Activated T-helper 1 cell treated with anti-CD3 and anti-CD28 coated beads, Interleukin-2, amount 50 U/mL, for 16 hours (primary cell): ENCODE data around the gene TNS1.

ENCODE experiments used
- DNase-seq, 2 donors: peaks; one replicate each; pipeline ENCODE4 v3.0.0-alpha.2; 2020; ENCODE audit warnings: low read depth in 1 of 2, low spot score in 1 of 2

The TNS1 gene

DNA sequence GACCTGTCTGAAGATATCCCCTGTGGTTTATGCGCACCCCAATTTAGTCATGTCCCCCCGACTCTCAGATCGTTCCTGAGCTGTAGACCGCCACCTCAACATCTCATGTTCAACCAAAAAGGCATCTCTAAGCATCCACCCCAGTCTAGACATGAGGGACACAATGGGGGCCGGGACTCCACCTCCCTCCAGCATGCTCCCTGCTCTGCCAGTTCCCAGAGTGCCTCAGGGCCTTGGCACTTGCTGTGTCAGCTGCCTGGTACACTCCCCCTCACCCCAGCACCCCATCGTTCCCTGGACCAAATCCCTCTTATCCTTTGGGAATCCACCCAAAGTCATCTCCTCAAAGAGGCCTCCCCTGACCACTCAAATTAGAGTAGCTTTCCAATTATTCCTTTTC is 22.2 kb downstream of the TNS1 start:
- no peak for DNase-seq

DNA sequence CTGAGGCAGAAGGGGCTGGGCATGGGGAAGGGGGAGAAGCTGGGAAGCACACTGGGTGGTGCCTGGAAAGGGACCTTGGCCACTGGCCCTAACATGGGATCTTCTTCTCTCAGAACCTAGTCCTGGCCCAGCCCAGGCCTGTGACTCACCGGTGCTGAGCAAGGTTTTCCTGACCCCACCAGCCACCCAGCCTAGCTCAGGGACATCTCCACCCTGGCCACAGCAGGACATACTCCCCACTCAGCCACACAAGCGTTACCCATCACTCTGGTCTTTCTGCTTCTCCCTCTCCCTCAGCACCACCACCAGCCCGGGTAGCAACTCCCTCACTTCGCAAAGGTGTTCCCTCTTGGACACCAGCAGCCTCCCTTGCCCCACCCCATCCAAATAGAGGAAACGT is 22.8 kb downstream of the TNS1 start:
- no peak for DNase-seq

GRCh38 chr2:217979151-217979811 is 23.5 kb downstream of the TNS1 start:
- DNase-seq = no peak

GRCh38 chr2:217978536-217979150 is 24.2 kb downstream of the TNS1 start:
- DNase-seq = no peak

GRCh38 chr2:217977840-217978535 is 24.8 kb downstream of the TNS1 start:
- DNase-seq = no peak

DNA sequence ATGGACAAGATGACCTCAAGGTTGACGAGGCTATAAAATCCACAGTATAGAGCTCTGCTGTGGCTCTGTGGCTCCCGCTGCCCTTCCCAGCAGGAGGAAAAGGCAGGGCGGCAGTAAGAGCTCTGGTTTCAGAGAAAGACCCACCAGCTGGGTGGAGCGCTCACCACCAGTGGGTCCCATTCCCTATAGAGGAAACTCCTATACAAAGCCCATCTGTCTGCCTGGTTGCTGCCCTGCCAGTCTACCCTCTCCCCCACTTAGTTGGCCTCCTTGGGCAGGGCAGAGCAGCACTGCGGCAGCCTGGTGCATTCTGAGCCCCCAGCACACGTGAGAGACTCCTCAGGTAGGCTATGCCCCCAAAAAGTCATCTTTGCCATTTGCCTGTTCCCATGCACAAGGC is 26.5 kb downstream of the TNS1 start:
- no peak for DNase-seq

DNA sequence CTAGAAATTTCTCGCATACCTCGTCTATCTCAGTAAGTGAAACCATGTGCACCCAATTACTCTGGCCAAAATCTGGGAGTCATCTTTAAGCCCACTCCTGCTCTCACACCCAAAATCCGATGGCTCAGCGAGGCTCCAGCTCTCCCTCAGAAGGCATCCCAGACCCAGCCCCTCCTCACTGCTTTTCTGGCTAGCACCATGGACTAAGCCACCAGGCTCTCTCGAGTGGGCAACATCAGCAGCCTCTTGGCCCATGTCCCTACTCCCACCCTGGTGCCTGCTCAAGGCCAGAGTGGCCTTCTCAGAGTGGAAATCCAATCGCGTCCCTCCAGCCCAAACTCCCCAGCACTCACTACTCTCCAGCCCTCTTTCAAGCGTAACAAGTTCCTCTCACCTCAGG is 27.2 kb downstream of the TNS1 start:
- no peak for DNase-seq

GRCh38 chr2:217974389-217975005 is 28.3 kb downstream of the TNS1 start:
- no peak for DNase-seq

GRCh38 chr2:217973008-217973787 is 29.6 kb downstream of the TNS1 start:
- DNase-seq = no peak

DNA sequence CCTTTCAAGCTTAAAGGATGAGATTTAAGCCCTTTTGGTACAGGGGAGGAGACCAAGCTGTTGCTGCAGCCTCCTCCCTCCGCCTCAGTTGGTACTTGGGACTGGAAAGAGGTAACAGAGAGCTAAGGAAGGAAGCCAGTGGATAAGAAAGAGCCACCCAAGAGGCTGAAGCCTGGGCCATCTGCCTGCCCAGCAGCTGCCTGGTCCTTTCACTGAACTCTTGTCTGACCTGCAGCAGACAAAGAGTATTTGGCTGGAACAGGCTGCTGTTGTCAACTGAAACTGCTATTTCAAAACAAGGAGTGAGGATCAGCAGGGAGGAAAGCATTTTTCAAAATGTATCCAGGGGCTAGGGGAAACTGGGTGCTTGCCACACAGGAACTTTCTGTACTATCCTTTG is 30.3 kb downstream of the TNS1 start:
- DNase-seq = no peak

DNA sequence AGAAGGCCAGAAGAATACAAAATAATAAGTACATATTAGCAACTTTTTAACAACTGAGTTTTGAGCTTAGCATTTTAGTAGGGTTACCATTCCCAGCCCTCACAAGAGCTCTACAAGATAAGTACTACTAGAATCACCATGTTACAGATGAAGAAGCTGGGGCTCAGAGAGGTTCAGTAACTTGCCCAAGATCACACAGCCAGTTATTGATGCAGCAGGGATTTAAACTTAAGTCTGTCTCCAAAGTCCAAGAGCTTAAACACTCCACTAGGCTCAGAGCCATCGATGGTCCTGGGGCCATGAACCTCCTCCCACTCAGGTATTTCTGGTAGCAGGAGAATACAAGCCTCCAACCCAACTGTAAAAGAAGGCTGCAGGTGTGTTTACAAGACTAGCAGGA is 30.8 kb downstream of the TNS1 start:
- no peak for DNase-seq

- no peak for DNase-seq
These were observed 31.6 kb downstream of the TNS1 start for GRCh38 chr2:217971166-217971565.

- no peak for DNase-seq
These were observed 32.6 kb downstream of the TNS1 start for GRCh38 chr2:217970206-217970605.

GRCh38 chr2:217969588-217969987 is 33.2 kb downstream of the TNS1 start:
- DNase-seq = no peak

DNA sequence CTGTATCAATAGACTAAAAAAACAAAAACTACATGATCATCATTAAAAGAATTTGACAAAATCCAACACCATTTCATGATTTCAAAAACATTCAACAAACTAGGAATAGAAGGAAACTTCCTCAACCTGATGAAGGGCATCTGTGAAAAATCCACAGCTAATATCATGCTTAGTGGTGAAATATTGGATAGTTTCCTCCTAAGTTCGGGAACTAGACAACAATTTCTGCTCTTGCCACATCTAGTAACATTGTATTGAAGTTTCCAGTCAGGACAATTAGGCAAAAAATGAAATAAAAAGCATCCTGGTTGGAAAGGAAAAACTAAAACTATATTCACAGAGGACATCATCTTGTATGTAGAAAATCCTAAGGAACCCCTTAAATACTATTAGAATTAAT is 34.8 kb downstream of the TNS1 start:
- DNase-seq = no peak

DNA sequence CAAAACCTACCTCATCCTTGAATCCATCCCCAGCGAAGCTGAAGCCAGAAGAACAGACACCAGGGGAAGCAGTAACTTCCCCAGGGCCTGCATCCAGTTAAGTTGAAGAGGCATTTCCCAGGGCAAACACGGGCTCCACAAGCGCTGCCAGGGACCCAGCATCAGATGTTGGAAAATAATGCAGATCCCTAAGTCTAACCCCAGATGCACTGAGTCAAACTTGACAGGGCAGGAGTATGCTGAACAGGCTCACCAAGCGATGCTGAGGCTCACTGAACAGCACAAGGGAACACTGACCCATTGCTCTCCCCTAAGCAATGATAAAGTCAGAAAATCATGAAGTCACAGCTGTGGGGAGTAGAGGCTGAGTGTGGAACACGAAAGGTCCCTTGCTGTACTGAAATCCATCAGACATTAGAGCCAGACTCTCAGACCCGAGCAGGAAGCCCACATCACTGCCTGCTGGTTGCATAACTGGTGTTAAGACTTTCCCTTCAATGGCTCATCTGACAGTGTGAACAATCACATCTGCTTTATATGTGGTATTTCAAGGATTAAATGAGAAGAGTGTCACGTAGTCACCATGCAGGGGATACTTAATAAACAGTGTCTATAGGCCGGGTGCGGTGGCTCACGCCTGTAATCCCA is 36.2 kb downstream of the TNS1 start:
- DNase-seq = no peak

DNA sequence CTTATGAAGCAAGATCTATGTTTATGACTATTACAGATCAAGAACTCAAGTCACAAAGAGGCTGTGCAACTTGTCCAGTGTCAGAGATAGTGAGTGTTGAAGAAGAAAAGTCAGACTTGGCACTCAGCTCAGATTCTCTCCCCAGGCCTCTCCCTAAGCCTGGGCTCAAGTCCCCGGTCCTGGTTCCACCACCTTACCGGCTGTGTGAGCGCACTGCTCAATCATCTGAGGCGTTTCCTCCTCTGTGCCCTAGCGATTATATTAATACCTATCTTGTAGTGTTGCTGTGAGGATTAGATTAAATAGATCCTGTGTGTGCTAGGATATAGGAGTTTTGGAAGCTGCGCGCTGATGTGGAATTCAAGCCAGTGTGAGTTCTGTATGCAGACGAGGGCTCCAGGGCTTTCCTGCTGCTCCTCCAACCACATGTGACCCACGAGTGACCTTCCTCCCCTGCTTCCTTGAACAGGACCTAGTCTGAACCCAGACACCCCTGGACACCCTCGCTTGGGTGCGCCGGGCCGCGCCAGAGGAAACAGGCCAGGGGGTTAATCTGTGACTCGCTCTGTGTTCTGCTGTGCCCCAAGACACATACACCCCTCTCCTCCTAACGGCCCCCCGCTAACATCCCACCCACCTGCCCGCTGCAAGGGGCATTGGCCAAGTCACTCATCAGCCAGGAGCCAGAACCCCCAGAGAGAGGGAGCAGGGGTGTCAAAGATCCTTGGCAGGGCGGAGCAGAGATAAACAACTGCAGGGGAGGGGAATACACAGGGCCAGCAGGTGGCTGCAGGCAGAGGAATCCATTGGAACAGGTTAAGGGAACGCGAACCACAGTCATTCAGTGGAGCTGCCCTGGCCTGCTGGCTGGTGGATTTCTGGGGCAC is 38.3 kb downstream of the TNS1 start:
- DNase-seq = no peak

DNA sequence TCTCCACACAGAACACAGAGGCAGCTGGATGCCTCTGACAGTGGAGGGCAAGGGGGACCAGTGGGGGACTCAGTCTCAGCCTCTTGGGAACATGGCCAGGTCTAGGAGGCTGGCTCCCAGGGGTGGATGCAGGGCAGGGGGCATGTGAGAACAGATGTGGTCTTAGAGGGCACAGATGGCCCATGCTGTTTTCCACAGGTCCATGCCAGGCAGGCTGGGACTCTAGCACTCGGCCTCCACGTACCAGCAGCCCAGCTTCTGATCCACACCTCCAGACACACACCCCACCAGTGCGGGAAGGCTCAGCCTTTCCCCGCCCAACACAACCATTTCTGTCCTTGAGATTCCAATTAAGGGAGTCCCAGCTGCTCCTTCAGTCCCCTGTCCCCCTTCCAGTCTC is 42.4 kb downstream of the TNS1 start:
- DNase-seq = no peak

- DNase-seq = no peak
These were observed 43.1 kb downstream of the TNS1 start for GRCh38 chr2:217959723-217960122.

GRCh38 chr2:217958884-217959225 is 43.9 kb downstream of the TNS1 start:
- DNase-seq = no peak
